Measurements from ENCODE around the gene RPS26.
A peak's percentile ranks its signal among the peaks of the same experiment; 100 is the strongest.

Gene RPS26

DNA sequence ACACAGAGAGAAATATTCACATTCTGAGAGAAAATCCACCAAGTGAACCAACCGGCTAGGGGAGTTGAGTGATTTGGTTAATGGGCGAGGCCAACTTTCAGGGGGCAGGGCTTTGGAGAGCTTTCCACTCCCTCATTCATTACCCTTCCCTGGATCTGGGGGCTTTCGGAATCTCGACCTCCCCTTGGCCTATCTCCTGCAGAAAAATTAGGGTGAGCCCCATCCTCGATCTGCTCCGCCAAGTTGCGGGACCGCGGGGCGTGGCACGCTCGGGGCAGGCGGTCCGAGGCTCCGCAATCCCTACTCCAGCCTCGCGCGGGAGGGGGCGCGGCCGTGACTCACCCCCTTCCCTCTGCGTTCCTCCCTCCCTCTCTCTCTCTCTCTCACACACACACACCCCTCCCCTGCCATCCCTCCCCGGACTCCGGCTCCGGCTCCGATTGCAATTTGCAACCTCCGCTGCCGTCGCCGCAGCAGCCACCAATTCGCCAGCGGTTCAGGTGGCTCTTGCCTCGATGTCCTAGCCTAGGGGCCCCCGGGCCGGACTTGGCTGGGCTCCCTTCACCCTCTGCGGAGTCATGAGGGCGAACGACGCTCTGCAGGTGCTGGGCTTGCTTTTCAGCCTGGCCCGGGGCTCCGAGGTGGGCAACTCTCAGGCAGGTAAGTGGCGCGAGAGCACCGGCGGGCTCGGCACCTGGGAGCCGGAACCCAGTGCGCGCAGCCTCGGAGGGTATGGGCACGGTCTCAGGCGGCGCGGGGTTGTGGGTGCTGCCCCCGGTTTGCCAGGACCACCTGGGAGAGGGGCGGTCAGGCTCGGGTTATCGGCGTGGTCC is 38.2 kb downstream of the RPS26 start, which contains the start of gene ERBB3:
Gene ERBB3, plus strand, starts transcription at position 443 of the 833 bp plus-strand sequence. Its CDS starts 136 bp downstream, at position 579.
- Mint-ChIP-seq H3K4me1 (peaks cover 36% of the 10 kb centered on the region), H3K27ac (no peak within 1 kb of the TSS), H3K9me3 (peaks cover 4% of the 10 kb centered on the region), H3K4me3 (peak within 1 kb of the TSS; percentile 81), H3K27me3 (ENCODE audit: low read depth, poor library complexity) (peaks cover 26% of the 10 kb centered on the region), H3K36me3 (ENCODE audit: low read depth) (no peaks in the 10 kb centered on the region)
- TF ChIP-seq, protein P1, sequence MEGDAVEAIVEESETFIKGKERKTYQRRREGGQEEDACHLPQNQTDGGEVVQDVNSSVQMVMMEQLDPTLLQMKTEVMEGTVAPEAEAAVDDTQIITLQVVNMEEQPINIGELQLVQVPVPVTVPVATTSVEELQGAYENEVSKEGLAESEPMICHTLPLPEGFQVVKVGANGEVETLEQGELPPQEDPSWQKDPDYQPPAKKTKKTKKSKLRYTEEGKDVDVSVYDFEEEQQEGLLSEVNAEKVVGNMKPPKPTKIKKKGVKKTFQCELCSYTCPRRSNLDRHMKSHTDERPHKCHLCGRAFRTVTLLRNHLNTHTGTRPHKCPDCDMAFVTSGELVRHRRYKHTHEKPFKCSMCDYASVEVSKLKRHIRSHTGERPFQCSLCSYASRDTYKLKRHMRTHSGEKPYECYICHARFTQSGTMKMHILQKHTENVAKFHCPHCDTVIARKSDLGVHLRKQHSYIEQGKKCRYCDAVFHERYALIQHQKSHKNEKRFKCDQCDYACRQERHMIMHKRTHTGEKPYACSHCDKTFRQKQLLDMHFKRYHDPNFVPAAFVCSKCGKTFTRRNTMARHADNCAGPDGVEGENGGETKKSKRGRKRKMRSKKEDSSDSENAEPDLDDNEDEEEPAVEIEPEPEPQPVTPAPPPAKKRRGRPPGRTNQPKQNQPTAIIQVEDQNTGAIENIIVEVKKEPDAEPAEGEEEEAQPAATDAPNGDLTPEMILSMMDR (IDR thresholded peaks at IDR 0.05): no peak
- DNase-seq: peak; percentile 62

DNA sequence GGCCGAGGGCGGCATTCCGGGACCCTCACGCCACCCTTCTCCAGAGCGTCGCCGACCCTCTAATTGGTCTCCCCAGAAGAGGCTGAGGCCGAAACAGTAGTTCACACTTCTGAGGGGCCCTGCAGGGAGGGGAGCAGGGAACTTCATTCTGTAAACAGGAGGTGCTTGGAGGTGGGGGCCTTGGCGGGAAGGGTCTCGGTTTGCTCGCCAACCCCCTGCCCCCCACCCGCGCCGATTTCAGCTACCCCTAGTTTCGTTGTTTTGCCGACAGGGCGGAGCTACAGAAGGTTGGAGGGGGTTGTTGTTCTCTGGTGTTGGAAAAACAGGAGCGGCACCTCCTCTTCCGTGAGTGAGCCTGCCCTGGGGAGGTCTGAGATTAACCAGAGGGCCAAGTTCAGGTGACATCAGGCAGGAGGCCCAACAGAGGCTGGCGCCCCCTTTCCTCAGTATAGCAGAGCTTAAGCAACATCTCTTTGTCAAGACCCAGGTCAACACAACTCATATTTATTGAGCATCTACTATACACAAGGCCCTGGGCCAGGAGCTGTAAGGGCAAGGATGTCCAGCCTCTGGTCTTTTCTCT is 38.9 kb downstream of the RPS26 start:
- TF ChIP-seq, protein P1 (IDR thresholded peaks at IDR 0.05): no peak
- H3K27ac Mint-ChIP-seq: no peak overlapping the region
- H3K9me3 Mint-ChIP-seq: peaks cover 4% of the 10 kb centered on the region
- no peaks in the 10 kb centered on the region for H3K36me3 Mint-ChIP-seq (ENCODE audit: low read depth)
- peak overlapping the region; percentile 81 for H3K4me3 Mint-ChIP-seq
- DNase-seq: no peak
- H3K27me3 Mint-ChIP-seq (ENCODE audit: low read depth, poor library complexity): peaks cover 28% of the 10 kb centered on the region
- H3K4me1 Mint-ChIP-seq: peaks cover 38% of the 10 kb centered on the region

DNA sequence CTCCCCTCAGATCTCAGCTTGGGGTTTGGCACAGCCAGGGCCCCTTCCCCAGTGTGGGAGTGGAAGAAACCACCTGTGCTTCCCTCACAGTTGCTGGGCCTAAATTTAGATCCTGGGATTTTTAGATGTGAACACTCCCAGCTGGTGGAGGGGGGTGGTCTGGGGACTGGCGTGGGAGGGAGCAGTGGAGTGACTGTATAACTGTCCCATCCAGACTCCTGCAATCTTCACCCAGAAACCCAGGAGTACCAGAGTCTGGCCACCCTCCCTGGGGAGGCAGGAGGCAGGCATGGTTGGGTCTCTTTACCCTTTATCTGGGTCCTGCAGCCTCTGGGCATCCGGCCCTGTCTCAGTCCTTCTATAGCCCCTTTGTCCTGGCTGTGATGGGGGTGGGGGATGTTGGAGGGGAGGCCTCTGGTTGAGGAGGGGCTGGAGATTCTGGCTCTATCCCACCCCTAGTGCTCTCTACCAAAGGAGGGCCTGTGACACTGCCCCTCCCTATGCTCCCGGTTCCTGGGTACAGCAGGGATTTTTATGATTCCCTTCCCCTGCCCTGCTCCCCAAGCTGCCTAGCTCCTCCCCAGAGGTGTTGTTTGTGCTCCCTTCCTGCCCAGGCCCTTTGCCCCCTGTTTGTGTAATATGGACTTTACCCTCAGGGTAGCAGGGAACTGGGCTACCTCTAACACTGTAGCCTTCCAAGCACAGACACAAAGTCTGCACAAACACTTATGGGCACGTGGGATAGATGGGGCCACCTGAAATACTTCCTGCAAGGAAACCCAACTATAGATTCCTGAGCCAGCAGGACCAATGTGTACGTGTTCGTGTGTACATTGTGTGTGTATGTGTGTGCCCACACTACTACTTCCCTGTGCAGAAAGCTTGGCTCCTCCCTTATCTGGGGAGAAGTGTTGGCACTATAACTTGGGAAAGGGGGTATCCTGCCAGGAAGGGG is 40.0 kb downstream of the RPS26 start:
- peaks cover 2% of the 10 kb centered on the region for H3K9me3 Mint-ChIP-seq
- peaks cover 38% of the 10 kb centered on the region for H3K4me1 Mint-ChIP-seq
- peaks cover 31% of the 10 kb centered on the region for H3K27me3 Mint-ChIP-seq (ENCODE audit: low read depth, poor library complexity)
- peak overlapping the region; percentile 81 for H3K4me3 Mint-ChIP-seq
- no peak for DNase-seq
- H3K27ac Mint-ChIP-seq: no peak overlapping the region
- TF ChIP-seq, protein P1 (IDR thresholded peaks at IDR 0.05): no peak
- no peaks in the 10 kb centered on the region for H3K36me3 Mint-ChIP-seq (ENCODE audit: low read depth)

DNA sequence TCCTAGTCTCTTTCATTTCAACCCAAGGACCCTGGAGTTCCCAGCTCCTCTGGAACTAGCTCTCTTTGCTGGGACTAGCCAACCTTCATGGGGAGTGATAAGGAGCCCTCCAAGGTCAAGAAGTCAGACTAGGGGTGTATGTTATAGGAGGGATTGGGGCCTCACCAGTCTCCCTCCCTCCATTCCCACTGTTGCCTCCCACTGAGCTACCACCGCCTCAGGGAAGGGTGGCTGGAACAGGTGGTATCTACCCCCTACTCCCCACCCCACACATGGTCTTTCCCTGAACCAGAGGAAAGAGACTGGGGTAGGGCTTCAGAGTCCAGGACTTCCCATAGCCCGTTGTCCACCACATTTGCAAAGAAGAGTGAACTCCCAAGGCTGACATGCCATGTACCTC is 40.7 kb downstream of the RPS26 start:
- H3K27me3 Mint-ChIP-seq (ENCODE audit: low read depth, poor library complexity): peaks cover 31% of the 10 kb centered on the region
- no peak for DNase-seq
- TF ChIP-seq, protein P1 (IDR thresholded peaks at IDR 0.05): no peak
- no peak overlapping the region for H3K27ac Mint-ChIP-seq
- no peak overlapping the region for H3K4me3 Mint-ChIP-seq
- H3K9me3 Mint-ChIP-seq: no peaks in the 10 kb centered on the region
- no peaks in the 10 kb centered on the region for H3K36me3 Mint-ChIP-seq (ENCODE audit: low read depth)
- peaks cover 38% of the 10 kb centered on the region for H3K4me1 Mint-ChIP-seq

DNA sequence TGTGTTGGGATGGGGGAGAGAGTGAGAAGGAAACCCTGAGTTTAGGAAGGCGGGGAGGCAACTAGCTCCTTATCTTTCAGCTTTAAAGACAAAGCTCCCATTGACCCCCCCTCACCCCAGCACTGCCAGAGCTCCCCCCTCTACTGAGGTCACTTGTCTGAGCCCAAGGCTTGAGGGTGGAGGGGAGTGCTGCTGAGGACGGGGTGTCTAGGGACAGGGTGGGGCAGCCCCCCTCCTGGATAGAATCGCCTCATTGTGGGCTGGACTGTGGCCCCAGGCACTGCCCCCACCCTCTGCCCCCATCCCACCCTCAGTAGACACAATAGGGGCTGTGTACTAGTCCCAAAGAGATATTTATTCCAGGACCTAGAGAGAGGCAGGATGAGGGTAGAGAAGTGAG is 41.2 kb downstream of the RPS26 start:
- no peaks in the 10 kb centered on the region for H3K9me3 Mint-ChIP-seq
- H3K4me1 Mint-ChIP-seq: peaks cover 38% of the 10 kb centered on the region
- peaks cover 31% of the 10 kb centered on the region for H3K27me3 Mint-ChIP-seq (ENCODE audit: low read depth, poor library complexity)
- TF ChIP-seq, protein P1 (IDR thresholded peaks at IDR 0.05): no peak
- no peak overlapping the region for H3K27ac Mint-ChIP-seq
- no peak overlapping the region for H3K4me3 Mint-ChIP-seq
- no peak for DNase-seq
- no peaks in the 10 kb centered on the region for H3K36me3 Mint-ChIP-seq (ENCODE audit: low read depth)

All from nephron progenitor cell (in vitro differentiated cells).